NCI-H128 (cell line): ENCODE data around the gene SOX6.

Source experiments
- DNase-seq: peaks from one replicate; lab custom pipeline; 2025; ENCODE audit not compliant: unreplicated experiment; lab: John Stamatoyannopoulos, UW

Gene SOX6

GRCh38 chr11:16321148-16321547, 35.2 kb downstream of the SOX6 start:
- no peak for DNase-seq

GRCh38 chr11:16318320-16318719, 38.0 kb downstream of the SOX6 start:
- DNase-seq = no peak

GRCh38 chr11:16317712-16318111, 38.6 kb downstream of the SOX6 start:
- no peak for DNase-seq

- DNase-seq = no peak
These were observed 42.5 kb downstream of the SOX6 start for GRCh38 chr11:16313846-16314245.

GRCh38 chr11:16312233-16312765, 44.0 kb downstream of the SOX6 start:
- DNase-seq = no peak

GRCh38 chr11:16311831-16312230, 44.5 kb downstream of the SOX6 start:
- no peak for DNase-seq

GRCh38 chr11:16310943-16311342, 45.4 kb downstream of the SOX6 start:
- no peak for DNase-seq

GRCh38 chr11:16309226-16309625, 47.1 kb downstream of the SOX6 start:
- no peak for DNase-seq

GRCh38 chr11:16301462-16301861, 54.9 kb downstream of the SOX6 start:
- DNase-seq = no peak

- peak; percentile 85 for DNase-seq
These were observed 56.2 kb downstream of the SOX6 start for GRCh38 chr11:16299884-16300782.

- DNase-seq = no peak
These were observed 57.0 kb downstream of the SOX6 start for GRCh38 chr11:16299390-16299789.

- no peak for DNase-seq
These were observed 59.0 kb downstream of the SOX6 start for GRCh38 chr11:16297332-16297731.

GRCh38 chr11:16296273-16296672, 60.1 kb downstream of the SOX6 start:
- no peak for DNase-seq

- DNase-seq = no peak
These were observed 60.8 kb downstream of the SOX6 start for GRCh38 chr11:16295592-16295991.

- no peak for DNase-seq
These were observed 63.1 kb downstream of the SOX6 start for GRCh38 chr11:16293204-16293681.

GRCh38 chr11:16292167-16292859, 64.0 kb downstream of the SOX6 start:
- DNase-seq = no peak

- no peak for DNase-seq
These were observed 64.6 kb downstream of the SOX6 start for GRCh38 chr11:16291729-16292128.

GRCh38 chr11:16289541-16289940, 66.8 kb downstream of the SOX6 start:
- DNase-seq = no peak

GRCh38 chr11:16287630-16288280, 68.6 kb downstream of the SOX6 start:
- DNase-seq = no peak

GRCh38 chr11:16286095-16286494, 70.3 kb downstream of the SOX6 start:
- no peak for DNase-seq

GRCh38 chr11:16280256-16280682, 76.1 kb downstream of the SOX6 start:
- DNase-seq = peak; percentile 94
